HCT116 (cell line): ENCODE results near the gene RACK1.

ENCODE experiments used
- EZH2 ChIP-seq: fragments of 200-600 bp; sonication (generic); IDR thresholded peaks from 2 replicates; pipeline ENCODE4 v1.6.1; 2017; ENCODE audit warnings: antibody characterized with exemption, mixed run types
- EZH2phosphoT487 ChIP-seq: fragments of 200-600 bp; IDR thresholded peaks from 2 replicates; pipeline ENCODE4 v1.6.1; 2018; ENCODE audit warnings: antibody characterized with exemption, borderline replicate concordance
- POLR2A ChIP-seq: IDR thresholded peaks from 2 replicates; pipeline ENCODE4 v1.7.0; 2011; ENCODE audit warnings: borderline replicate concordance; ENCODE audit not compliant: insufficient read depth, insufficient read length; ENCODE audit errors: extremely low read depth
- POLR2AphosphoS5 ChIP-seq: IDR thresholded peaks from 2 replicates; pipeline ENCODE4 v1.6.1; 2011; ENCODE audit warnings: mild to moderate bottlenecking, low read depth, low read length, moderate library complexity
- RAD21 ChIP-seq: IDR thresholded peaks from 2 replicates; pipeline ENCODE4 v1.6.1; 2012; ENCODE audit warnings: low read depth, mild to moderate bottlenecking
- SP1 ChIP-seq: IDR thresholded peaks from 2 replicates; pipeline ENCODE4 v1.6.1; 2012; ENCODE audit warnings: low read depth
- YY1 ChIP-seq: IDR thresholded peaks from 2 replicates; pipeline ENCODE4 v1.6.1; 2011; ENCODE audit warnings: low read length, low read depth, moderate library complexity, mild to moderate bottlenecking; ENCODE audit not compliant: insufficient replicate concordance; ENCODE audit errors: extremely low read depth
- ZNF274 ChIP-seq: fragments of 200-500 bp; sonication (Bioruptor generic); IDR thresholded peaks from 2 replicates; pipeline ENCODE4 v1.6.1; 2014; ENCODE audit warnings: mild to moderate bottlenecking, low read depth, low read length, inconsistent platforms
- TF ChIP-seq, protein P1 (sequence below), 3 experiments: fragments of 200-600 bp in 1 of 3; sonication (generic) in 1 of 3; IDR thresholded peaks in 2 of 3; conservative IDR thresholded peaks in 1 of 3; 2 replicates each; pipeline ENCODE4 v1.5.1; 2012 to 2017; ENCODE audit warnings: low read depth in 2 of 3, low read length in 2 of 3, antibody characterized with exemption in 1 of 3, borderline replicate concordance in 1 of 3, control low read depth in 1 of 3, mild to moderate bottlenecking in 1 of 3, mixed read lengths in 1 of 3, mixed run types in 1 of 3, moderate library complexity in 1 of 3; ENCODE audit not compliant: insufficient read depth in 1 of 3
- TF ChIP-seq, protein P2 (sequence below): IDR thresholded peaks from 2 replicates; pipeline ENCODE4 v1.6.1; 2012; ENCODE audit warnings: low read depth
- TF ChIP-seq, protein P3 (sequence below): IDR thresholded peaks from 2 replicates; pipeline ENCODE4 v1.6.1; 2012
- TF ChIP-seq, protein P4 (sequence below): IDR thresholded peaks from 2 replicates; pipeline ENCODE4 v1.6.1; 2012

DNA sequence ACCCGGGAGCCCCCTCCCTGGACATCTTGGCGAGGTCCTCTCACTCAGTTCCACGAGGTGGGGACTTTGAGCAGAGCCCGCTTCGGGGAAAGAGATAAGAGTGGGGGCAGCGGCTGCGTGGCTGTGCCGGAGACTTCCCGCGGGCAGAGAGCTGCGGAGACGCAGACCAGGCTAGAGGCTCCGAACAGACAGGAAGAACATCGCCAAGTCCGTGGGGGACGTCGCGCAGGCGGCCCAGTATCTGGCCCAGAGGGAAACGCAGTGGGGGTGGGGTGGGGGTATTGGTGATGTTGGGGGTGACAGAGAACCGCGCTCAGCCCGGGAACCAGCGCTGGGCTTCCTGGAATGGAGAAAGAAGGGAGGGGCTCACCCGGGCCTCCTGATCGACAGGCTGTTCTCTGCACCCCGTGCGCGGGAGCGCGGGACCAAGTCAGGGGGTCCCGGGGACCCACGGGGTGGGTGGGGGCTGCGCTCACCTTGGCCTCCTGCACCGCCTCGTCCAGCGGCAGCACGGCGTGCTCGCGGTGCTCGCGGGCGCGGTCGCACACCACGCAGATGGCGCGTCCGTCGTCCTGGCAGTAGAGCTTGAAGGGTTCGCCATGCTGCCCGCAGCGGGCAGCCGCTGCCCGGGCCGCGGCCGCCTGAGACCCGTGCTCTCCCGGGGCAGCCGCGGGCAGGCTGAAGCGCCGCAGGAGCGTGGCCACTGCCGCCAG lies 39.4 kb downstream of the RACK1 start:
- TF ChIP-seq, protein P1, sequence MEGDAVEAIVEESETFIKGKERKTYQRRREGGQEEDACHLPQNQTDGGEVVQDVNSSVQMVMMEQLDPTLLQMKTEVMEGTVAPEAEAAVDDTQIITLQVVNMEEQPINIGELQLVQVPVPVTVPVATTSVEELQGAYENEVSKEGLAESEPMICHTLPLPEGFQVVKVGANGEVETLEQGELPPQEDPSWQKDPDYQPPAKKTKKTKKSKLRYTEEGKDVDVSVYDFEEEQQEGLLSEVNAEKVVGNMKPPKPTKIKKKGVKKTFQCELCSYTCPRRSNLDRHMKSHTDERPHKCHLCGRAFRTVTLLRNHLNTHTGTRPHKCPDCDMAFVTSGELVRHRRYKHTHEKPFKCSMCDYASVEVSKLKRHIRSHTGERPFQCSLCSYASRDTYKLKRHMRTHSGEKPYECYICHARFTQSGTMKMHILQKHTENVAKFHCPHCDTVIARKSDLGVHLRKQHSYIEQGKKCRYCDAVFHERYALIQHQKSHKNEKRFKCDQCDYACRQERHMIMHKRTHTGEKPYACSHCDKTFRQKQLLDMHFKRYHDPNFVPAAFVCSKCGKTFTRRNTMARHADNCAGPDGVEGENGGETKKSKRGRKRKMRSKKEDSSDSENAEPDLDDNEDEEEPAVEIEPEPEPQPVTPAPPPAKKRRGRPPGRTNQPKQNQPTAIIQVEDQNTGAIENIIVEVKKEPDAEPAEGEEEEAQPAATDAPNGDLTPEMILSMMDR (IDR thresholded peaks at IDR 0.05 in 2 of 3, conservative IDR thresholded peaks at IDR 0.05 in 1 of 3; ENCODE audit: borderline replicate concordance in 1 of 3, insufficient read depth in 1 of 3, low read depth in 2 of 3, low read length in 2 of 3): no peak
- TF ChIP-seq POLR2A (peak; percentile 19), EZH2phosphoT487 (no peak), EZH2 (no peak), POLR2AphosphoS5 (no peak), ZNF274 (no peak), SP1 (no peak), YY1 (no peak), RAD21 (no peak)
- TF ChIP-seq, protein P2, sequence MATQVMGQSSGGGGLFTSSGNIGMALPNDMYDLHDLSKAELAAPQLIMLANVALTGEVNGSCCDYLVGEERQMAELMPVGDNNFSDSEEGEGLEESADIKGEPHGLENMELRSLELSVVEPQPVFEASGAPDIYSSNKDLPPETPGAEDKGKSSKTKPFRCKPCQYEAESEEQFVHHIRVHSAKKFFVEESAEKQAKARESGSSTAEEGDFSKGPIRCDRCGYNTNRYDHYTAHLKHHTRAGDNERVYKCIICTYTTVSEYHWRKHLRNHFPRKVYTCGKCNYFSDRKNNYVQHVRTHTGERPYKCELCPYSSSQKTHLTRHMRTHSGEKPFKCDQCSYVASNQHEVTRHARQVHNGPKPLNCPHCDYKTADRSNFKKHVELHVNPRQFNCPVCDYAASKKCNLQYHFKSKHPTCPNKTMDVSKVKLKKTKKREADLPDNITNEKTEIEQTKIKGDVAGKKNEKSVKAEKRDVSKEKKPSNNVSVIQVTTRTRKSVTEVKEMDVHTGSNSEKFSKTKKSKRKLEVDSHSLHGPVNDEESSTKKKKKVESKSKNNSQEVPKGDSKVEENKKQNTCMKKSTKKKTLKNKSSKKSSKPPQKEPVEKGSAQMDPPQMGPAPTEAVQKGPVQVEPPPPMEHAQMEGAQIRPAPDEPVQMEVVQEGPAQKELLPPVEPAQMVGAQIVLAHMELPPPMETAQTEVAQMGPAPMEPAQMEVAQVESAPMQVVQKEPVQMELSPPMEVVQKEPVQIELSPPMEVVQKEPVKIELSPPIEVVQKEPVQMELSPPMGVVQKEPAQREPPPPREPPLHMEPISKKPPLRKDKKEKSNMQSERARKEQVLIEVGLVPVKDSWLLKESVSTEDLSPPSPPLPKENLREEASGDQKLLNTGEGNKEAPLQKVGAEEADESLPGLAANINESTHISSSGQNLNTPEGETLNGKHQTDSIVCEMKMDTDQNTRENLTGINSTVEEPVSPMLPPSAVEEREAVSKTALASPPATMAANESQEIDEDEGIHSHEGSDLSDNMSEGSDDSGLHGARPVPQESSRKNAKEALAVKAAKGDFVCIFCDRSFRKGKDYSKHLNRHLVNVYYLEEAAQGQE: no peak
- TF ChIP-seq, protein P3, sequence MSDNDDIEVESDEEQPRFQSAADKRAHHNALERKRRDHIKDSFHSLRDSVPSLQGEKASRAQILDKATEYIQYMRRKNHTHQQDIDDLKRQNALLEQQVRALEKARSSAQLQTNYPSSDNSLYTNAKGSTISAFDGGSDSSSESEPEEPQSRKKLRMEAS: no peak
- TF ChIP-seq, protein P4, sequence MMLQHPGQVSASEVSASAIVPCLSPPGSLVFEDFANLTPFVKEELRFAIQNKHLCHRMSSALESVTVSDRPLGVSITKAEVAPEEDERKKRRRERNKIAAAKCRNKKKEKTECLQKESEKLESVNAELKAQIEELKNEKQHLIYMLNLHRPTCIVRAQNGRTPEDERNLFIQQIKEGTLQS: no peak
